HG03571 (cell line): ENCODE results near the gene ZNF620.
"Not testable (repeated sequence)": the region's sequence is repeated elsewhere in the genome, so short reads cannot be mapped to it uniquely, and the experiment has no call there.

Experiments used
- ATAC-seq: cut with Tn5 transposase; IDR thresholded peaks from one replicate; pipeline ENCODE4 v1.9.1; 2021; ENCODE audit not compliant: unreplicated experiment

ZNF620 gene

GRCh38 chr3:40499952-40500351 lies 5.9 kb upstream of the ZNF620 start:
- ATAC-seq, result no peak

- no peak for ATAC-seq
These were observed 3.8 kb upstream of the ZNF620 start for GRCh38 chr3:40502034-40502433.

- no peak for ATAC-seq
These were observed 1.0 kb upstream of the ZNF620 start for GRCh38 chr3:40504636-40505430.

GRCh38 chr3:40511031-40511718 lies 5.3 kb downstream of the ZNF620 start:
- no peak for ATAC-seq

- no peak for ATAC-seq
These were observed 10.4 kb downstream of the ZNF620 start for GRCh38 chr3:40516201-40516600.

GRCh38 chr3:40518067-40518466 lies 12.2 kb downstream of the ZNF620 start:
- ATAC-seq, result no peak

GRCh38 chr3:40518848-40519247 lies 13.0 kb downstream of the ZNF620 start:
- ATAC-seq, result no peak

GRCh38 chr3:40521254-40521653 lies 15.4 kb downstream of the ZNF620 start:
- no peak for ATAC-seq

GRCh38 chr3:40523781-40524180 lies 17.9 kb downstream of the ZNF620 start:
- no peak for ATAC-seq

- ATAC-seq, result no peak
These were observed 18.4 kb downstream of the ZNF620 start for GRCh38 chr3:40524222-40524567.

GRCh38 chr3:40524568-40525285 lies 18.9 kb downstream of the ZNF620 start, which contains the start of gene ZNF621:
TSS of gene ZNF621 (plus strand) at chr3:40524960. CDS start at chr3:40525841, 881 bp downstream.
- peak; percentile 97 for ATAC-seq

GRCh38 chr3:40528426-40528825 lies 22.6 kb downstream of the ZNF620 start:
- no peak for ATAC-seq

GRCh38 chr3:40532252-40532651 lies 26.4 kb downstream of the ZNF620 start:
- ATAC-seq, result no peak

- ATAC-seq, result no peak
These were observed 28.4 kb downstream of the ZNF620 start for GRCh38 chr3:40534283-40534682.

- no peak for ATAC-seq
These were observed 41.0 kb downstream of the ZNF620 start for GRCh38 chr3:40546816-40547215.

- ATAC-seq, result no peak
These were observed 44.3 kb downstream of the ZNF620 start for GRCh38 chr3:40550167-40550566.

- ATAC-seq, result no peak
These were observed 51.8 kb downstream of the ZNF620 start for GRCh38 chr3:40557575-40558161.

GRCh38 chr3:40562482-40562881 lies 56.6 kb downstream of the ZNF620 start:
- not testable (repeated sequence) for ATAC-seq

- ATAC-seq, result not testable (repeated sequence)
These were observed 59.8 kb downstream of the ZNF620 start for GRCh38 chr3:40565629-40566028.

- no peak for ATAC-seq
These were observed 60.9 kb downstream of the ZNF620 start for GRCh38 chr3:40566694-40567093.
